HT-29 (cell line): Measurements from ENCODE around the gene SLC22A16. TPM values are rescaled to one million over a fixed set of nuclear protein-coding genes. Genes with fewer than 3 reads are reported as not detected.

Experiments used
- DNase-seq: peaks from one replicate; pipeline ENCODE4 v3.0.0-alpha.2; 2015; ENCODE audit warnings: low spot score
- total RNA-seq: library from RNA; depleted of rRNA; stranded (reverse); fragments of >200 nt; shearing (Covaris generic); gene quantifications from 2 replicates; pipeline ENCODE4 v1.2.3, GENCODE V29; 2014; rRNA removed

Gene SLC22A16
- total RNA-seq, 1 experiment from 2014 or later = not detected

DNA sequence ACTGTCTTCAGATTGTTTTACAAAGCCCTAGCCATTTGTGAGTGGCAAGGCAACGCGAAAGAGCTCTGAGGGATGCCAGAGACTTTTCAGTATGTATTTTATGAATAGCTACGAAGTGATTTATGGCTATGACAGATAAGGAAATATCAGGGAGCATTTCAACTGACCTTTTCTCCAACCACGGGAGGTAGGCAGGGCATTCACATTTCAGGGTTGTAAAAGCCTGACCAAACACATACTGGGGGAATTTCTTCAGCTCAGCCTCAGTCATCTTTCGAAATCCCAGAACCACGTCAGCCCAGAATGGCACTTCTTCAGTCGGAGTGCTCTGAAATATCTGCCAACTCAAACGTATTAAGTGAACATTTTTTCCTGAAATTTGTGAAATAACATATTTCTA, 71.8 kb downstream of the SLC22A16 start:
- DNase-seq = no peak

GRCh38 chr6:110401585-110402176, 74.7 kb downstream of the SLC22A16 start:
- DNase-seq = no peak

- DNase-seq = no peak
These were observed 76.2 kb downstream of the SLC22A16 start for GRCh38 chr6:110400208-110400607.

DNA sequence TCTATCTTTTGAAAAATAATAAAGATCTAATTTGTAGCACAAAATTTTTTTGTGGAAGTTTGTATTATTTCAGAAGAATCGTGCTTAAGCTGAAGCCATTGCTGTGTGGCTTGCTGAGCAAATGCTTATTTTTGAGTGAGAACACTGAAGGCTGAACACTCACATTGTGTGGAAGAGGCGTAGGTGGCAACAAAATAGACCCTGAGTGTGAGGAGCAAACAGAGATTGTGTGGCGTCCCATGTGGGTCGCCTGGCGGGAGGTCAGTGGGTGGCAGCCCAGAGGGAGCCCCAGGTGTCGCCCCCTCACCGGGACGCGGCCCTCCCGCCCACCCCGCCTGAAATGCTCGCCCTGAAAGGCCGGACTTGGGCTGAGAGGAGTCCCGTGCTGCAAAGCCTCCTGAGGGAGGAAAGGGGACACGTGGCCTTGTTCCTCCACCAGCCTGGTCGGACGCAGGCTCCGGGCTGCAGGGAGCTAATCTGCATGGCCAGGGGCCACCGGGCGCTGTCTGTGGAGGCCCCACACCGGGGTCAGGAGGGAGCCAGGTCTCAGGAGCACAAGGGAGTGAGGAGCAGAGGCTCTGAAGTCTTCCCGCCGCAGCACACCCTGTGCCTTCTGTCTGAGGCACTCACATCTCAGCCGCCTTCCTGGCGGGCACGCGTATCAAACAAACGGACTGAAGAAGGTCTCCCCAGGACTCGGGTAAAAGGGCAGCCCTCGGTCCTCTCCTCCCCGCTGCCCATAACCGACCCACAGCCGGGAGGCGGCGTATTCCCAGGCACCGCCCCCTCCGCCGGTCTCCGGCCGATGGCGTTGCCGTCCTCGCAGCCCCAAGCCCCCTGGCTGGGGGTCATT, 77.0 kb downstream of the SLC22A16 start:
- no peak for DNase-seq

GRCh38 chr6:110398778-110399177, 77.6 kb downstream of the SLC22A16 start:
- no peak for DNase-seq

DNA sequence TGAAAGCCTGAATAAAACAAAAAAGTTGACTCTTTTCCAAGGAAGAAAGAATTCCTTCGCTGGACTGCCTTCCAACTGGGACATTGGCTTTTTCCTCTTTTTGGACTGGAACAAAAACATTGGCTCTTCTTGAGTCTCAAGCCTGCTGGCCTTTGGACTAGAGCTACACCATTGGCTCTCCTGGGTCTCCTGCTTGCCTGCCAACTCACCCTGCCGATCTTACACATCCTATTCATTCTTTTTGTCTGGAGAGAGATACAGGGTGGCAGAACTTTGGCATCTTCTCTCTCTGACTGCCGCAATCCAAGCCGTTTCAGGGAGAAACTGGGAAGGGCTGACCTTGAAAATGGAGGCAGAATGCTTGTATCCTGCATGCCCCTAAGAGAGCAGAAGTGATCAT, 81.2 kb downstream of the SLC22A16 start:
- DNase-seq = no peak

- DNase-seq = no peak
These were observed 82.0 kb downstream of the SLC22A16 start for GRCh38 chr6:110394409-110394808.

GRCh38 chr6:110392727-110393126, 83.7 kb downstream of the SLC22A16 start:
- no peak for DNase-seq

GRCh38 chr6:110390404-110390803, 86.0 kb downstream of the SLC22A16 start:
- DNase-seq = no peak

DNA sequence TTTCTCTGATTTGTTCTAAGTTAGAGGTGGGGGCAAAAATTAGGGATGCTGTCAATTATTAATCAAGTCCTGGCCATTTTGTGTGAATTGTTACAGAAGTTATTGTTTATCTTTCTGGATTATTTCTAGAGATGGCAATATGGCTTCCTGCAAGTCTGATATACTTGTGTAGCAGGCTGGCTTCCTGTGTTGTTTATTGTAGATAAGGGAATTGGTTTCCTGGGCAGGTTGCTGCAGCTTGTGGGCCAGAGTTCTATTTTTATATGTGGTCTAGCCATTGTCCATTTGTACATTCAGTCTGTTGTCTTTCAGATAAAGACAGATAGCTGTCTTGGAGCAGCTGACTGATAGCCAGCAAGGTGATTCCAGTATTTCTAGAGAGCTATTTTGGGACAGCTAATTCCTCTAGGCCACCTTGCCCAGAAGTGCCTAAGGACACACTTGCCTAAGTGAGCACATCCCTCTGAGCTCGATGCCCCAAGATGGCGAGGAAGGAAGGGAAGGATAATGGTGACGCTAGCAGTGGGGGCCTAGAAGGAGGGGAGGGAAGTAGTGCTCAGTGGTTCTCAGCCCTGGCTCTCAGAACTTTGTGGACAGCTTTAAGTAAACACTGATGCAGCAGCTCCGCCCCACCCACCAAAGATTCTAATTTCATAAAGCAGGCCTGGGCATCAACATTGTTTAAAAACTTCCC, 86.6 kb downstream of the SLC22A16 start:
- DNase-seq = no peak

DNA sequence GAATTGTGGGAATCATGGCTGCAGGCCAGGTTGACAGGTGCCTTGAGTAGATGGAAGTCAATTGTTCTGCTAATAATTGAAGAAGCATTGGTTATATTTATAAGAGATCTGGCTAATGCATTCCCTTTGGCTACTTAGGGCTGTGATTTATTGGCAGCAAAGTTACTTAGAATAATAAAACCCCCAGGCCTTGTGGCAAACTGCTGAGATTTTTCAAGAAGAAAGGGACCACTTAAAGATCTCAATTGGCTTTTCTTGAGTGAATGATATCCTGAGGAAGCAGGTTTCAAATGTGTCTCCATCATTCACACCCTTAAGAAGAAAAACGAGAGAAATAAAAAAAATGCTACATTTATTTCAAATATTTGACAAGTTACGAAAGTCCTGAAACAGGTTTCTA, 88.4 kb downstream of the SLC22A16 start:
- no peak for DNase-seq

DNA sequence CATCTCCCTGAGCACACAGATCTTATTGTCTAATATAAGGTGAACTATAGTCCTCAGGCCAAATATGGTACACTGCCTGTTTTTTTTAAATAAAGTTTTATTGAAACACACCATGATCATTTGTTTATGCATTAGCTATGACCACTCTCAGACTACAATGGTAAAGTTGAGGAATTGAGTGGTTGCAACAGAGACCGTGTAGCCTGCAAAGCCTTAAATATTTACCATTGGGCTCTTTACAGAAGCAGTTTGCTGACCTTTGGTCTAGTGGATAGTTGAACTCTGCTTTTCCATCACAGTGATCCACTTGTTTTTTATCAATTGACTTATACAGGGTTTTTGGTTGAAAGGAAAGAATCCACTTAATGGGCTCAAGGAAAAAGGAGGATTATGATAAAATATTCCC, 91.0 kb downstream of the SLC22A16 start:
- no peak for DNase-seq

- DNase-seq = no peak
These were observed 97.9 kb downstream of the SLC22A16 start for GRCh38 chr6:110378552-110378951.

Other genes with a start within 250 kb of the SLC22A16 start
- not detected in 2 replicates for gene METTL24, start 118.3 kb downstream of the SLC22A16 start, total RNA-seq
- gene DDO, start 61.0 kb downstream of the SLC22A16 start, total RNA-seq = not detected in 2 replicates